Loucy (cell line): ENCODE results near the gene CTNND2.

ENCODE experiments used
- EZH2phosphoT487 ChIP-seq: fragments of 200-600 bp; IDR thresholded peaks from 2 replicates; pipeline ENCODE4 v1.6.1; 2018; ENCODE audit warnings: antibody characterized with exemption, mild to moderate bottlenecking, moderate library complexity, borderline replicate concordance
- TF ChIP-seq, protein P1 (sequence below): fragments of 200-600 bp; sonication (generic); conservative IDR thresholded peaks from 2 replicates; pipeline ENCODE4 v1.5.1; 2014; ENCODE audit warnings: mild to moderate bottlenecking, antibody characterized with exemption, low read length

DNA sequence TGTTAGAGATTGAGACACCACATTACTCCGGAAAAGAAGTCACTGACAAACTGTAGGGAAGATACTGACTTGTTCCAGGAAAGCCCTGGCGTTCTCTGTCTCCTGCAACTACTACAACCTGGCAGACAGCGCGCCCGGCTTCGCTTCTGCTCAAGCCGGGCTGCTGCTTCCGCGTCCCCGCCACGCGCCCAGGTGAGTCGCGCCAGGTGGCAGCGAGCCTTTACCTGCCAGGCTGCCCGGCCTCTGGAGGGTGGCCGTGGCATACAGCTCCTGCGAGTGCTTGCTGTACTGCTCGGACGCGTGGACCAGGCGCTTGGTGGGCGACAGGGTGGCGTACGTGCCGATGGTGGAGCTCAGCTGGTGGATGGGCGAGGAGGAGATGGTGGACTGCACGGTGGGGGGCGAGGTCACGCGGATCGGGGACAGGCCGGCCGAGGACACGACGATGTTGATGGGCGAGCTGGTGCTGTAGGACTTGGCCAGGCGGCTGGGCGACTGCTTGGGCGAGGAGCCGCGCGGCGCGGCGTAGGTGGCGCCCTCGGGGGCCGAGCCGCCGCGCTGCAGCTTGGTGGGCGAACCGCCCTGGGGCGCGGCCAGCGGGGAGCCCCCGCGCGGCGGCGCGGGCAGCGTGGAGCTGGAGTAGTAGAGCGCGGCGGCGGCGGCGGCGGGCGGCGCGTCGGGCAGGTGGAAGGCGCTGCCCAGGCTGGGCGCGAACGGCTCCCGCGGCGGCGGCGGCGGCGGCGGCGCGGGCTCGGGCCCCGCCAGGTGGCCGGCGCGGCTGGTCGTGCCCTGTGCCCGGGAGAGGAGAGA, 519.6 kb downstream of the CTNND2 start:
- TF ChIP-seq, protein P1, sequence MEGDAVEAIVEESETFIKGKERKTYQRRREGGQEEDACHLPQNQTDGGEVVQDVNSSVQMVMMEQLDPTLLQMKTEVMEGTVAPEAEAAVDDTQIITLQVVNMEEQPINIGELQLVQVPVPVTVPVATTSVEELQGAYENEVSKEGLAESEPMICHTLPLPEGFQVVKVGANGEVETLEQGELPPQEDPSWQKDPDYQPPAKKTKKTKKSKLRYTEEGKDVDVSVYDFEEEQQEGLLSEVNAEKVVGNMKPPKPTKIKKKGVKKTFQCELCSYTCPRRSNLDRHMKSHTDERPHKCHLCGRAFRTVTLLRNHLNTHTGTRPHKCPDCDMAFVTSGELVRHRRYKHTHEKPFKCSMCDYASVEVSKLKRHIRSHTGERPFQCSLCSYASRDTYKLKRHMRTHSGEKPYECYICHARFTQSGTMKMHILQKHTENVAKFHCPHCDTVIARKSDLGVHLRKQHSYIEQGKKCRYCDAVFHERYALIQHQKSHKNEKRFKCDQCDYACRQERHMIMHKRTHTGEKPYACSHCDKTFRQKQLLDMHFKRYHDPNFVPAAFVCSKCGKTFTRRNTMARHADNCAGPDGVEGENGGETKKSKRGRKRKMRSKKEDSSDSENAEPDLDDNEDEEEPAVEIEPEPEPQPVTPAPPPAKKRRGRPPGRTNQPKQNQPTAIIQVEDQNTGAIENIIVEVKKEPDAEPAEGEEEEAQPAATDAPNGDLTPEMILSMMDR, result no peak
- TF ChIP-seq EZH2phosphoT487, result no peak
